Activated CD8-positive, alpha-beta memory T cell treated with anti-CD3 and anti-CD28 coated beads, Interleukin-2, amount 50 U/mL, for 1 hour (primary cell): ENCODE results near the gene ATRN.

ENCODE experiments used
- DNase-seq: peaks from one replicate; pipeline ENCODE4 v3.0.0-alpha.2; 2020; ENCODE audit errors: extremely low read depth

Gene ATRN

GRCh38 chr20:3674995-3675900 lies 204.4 kb downstream of the ATRN start:
- DNase-seq: no peak

- DNase-seq: no peak
These were observed 206.9 kb downstream of the ATRN start for GRCh38 chr20:3677733-3678132.

DNA sequence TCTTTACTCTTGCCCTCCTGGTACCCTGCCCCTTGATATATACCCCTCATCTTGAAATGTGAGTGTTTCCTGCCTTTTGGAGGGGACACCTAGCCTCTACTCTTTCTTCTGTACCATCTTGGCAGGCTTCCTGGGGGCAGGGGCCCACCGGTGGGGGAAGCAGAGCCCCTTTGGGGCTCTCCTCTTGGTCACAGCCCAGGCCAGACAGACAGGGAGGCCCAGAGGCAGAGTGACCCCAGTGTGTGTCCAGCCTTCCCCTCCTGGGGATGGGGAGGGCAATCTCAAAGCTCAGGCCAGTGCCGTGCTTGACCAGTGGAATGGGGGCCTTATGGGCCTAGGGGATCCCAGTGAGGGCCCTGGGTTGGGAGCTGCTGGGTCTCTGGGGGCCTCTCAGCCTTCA lies 207.4 kb downstream of the ATRN start:
- no peak for DNase-seq

GRCh38 chr20:3678856-3679720 lies 208.3 kb downstream of the ATRN start:
- no peak for DNase-seq

- DNase-seq: no peak
These were observed 209.2 kb downstream of the ATRN start for GRCh38 chr20:3679749-3680700.

GRCh38 chr20:3680701-3681351 lies 210.0 kb downstream of the ATRN start:
- no peak for DNase-seq

GRCh38 chr20:3681352-3681930 lies 210.6 kb downstream of the ATRN start:
- no peak for DNase-seq

DNA sequence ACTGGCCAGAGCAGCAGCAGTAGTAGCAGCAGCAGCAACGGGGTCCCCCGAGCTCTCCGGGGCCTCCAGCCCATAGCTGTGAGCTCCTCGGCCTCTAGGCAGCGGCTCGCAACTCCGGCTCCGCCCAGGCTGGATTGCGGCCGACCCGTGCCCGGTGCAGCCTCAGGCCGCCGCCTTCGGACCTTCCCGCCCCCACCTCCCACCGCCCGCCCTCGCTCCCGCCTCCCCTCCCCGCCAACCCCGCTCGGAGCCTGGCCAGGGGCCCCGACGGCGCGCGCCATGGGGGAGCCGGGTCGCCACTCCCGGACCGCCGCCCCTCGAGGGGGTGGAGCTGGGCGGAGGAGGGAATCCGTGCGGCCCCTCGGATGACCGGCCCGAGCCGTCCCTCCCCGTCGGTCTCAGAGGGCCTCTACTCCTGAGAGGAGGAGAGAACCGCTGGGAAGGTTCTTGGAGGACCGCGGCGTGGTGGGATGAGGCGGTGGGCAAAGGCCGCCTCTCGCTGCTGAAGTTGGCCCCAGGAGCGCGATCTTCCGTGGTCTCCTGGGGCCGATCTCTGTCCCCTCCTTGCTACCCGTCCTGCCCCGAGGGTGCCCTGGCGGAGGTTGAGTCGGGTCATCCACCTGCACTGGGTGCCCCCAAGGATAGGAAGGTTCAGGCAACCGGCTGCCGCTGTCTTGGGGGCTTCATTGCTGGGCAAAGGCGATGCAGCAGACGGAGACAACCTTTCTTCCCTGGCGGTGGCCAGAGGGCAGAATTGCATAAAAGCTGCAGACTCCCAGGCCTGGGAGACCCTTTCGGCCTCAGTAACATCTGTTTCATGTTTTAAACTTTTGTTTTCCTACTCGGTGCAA lies 211.3 kb downstream of the ATRN start, which contains the start of gene ADAM33:
Gene ADAM33 (minus strand): TSS at position 80 of the 851 bp plus-strand sequence. CDS start 6 bp downstream, at position 74.
- no peak for DNase-seq

DNA sequence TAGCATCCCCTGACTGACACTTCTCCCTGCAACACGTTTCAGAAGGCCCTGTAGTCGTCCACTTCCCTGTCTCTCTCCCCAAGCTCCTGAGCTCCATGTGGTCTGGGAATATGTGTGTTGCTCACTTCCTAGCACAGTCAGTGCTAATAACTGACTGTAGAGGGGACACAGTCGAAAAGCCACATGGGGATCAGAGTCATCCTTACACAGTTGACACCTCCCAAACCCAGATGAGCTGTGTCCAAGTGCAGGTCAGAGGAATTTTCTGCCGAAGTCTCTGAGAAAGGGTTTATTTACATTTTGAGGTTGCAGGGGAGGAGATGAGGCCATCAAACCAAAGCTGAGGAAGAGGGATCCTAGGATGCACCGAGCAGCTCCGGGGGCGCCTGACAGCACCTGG lies 214.5 kb downstream of the ATRN start:
- DNase-seq: no peak

DNA sequence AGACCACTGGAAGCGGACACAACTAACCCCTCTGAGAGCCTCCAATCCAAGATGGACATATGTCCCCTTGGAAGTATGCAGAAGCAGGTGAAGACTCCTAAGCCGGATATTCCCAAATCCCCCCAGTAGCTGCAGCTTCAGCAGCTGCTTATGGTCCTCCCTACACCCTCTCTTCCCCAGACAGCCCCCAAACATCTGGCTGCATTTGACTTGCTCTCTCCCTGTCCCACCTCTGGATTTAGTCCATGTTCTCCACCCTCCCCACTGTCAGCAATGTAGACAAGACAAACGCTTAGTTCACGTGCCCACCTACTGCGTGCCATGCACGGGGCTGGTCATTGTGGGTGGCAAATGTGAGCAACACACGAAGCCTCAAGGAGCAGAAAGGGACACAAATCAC lies 215.6 kb downstream of the ATRN start:
- no peak for DNase-seq

DNA sequence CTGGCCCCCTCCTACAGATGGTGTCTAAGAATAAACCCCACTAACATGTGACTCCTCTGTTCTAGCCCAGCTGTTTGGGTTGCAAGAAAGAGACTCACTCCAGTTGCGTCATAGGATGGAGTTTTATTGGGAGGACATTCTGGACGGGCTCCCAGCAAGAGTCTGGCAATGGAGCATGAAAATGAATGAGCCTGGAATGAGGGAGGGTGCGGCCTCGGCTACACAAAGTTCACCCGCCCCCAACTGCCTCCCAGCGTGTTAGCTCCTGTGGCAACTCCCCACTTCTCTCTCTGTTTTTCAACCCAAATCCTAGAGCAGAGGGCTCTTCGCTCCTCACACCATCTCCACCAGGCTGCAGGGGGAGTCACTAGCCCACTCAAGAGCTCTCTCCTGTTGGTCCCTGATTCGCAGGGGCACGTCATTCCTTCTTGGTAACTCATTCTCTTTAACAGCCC lies 216.1 kb downstream of the ATRN start:
- no peak for DNase-seq

- no peak for DNase-seq
These were observed 216.8 kb downstream of the ATRN start for GRCh38 chr20:3687655-3688054.

- DNase-seq: no peak
These were observed 219.2 kb downstream of the ATRN start for GRCh38 chr20:3689978-3690377.

DNA sequence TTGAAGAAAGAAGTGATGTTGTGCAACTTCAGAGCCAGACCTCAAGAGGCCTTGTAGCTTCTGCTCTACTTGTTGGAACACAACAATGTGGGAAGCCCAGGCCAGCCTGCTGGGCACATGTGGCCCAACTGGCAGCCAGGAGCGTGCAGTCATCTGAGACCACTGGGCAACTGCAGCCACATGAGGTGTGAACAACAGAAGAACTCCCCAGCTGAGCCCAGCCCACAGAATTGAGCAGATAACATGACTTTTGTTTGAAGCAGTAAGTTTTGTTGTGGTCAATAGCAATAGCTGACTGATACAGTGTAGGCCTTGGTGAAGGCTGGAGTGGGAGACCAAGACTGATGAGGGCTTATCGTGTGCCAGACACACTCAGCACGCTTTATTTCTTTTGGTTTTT lies 219.6 kb downstream of the ATRN start:
- no peak for DNase-seq

- DNase-seq: no peak
These were observed 220.5 kb downstream of the ATRN start for GRCh38 chr20:3691306-3691705.

- no peak for DNase-seq
These were observed 221.1 kb downstream of the ATRN start for GRCh38 chr20:3691897-3692296.

- no peak for DNase-seq
These were observed 222.0 kb downstream of the ATRN start for GRCh38 chr20:3692706-3693294.

- no peak for DNase-seq
These were observed 222.6 kb downstream of the ATRN start for GRCh38 chr20:3693376-3693775.

DNA sequence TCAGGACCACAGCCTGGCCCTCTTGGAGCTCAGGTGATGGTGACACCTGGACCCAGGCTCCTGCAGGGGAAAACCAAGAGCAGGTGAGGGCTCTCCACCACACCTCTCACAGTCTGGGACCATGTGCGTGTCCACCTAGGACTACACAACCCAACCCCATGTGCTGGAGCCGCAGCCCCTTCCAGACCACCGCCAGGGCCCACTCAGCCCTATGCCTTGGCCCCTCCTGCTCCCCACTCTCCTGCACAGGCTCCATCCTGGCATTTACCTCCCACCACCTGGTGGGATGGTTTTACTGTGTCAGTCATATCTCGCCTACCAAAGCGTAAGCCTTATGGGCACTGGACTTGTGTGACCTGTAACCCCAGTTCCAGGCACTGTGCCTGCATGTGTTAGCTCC lies 224.0 kb downstream of the ATRN start:
- no peak for DNase-seq
